HEK293 (cell line): ENCODE data around the gene GRAP2.

Experiments
- CTCF ChIA-PET: fragments of 350-600 bp; formaldehyde crosslinking; extraction: SDS; loops from one replicate; lab custom pipeline; 2021; ENCODE audit warnings: antibody characterized with exemption; lab: Yijun Ruan, JAX
- POLR2A ChIA-PET: fragments of 300-600 bp; formaldehyde crosslinking; extraction: SDS; loops from one replicate; lab custom pipeline; 2020; ENCODE audit warnings: antibody characterized with exemption, inconsistent platforms; lab: Yijun Ruan, JAX
- H3K27ac ChIP-seq: fragments of 200-500 bp; sonication (Bioruptor generic); 2 replicates; pipeline ENCODE4 v1.5.1; 2014; ENCODE audit warnings: low read depth, low read length, control low read depth, inconsistent platforms; ENCODE audit errors: extremely low read depth
- H3K36me3 ChIP-seq, 2 experiments: fragments of 200-500 bp in 1 of 2; sonication (Bioruptor generic) in 1 of 2; 1 replicate in 1 of 2; 2 replicates in 1 of 2; pipeline ENCODE4 v1.5.1; 2014 to 2017; ENCODE audit warnings: inconsistent platforms in 2 of 2, low read length in 2 of 2; ENCODE audit not compliant: control insufficient read depth in 2 of 2, insufficient read depth in 1 of 2
- H3K4me1 ChIP-seq: fragments of 200-500 bp; sonication (Bioruptor generic); 2 replicates; pipeline ENCODE4 v1.5.1; 2014; ENCODE audit warnings: mild to moderate bottlenecking, low read length, inconsistent platforms; ENCODE audit not compliant: control insufficient read depth, insufficient read depth
- H3K4me3 ChIP-seq: 2 replicates; pipeline ENCODE4 v1.5.1; 2011; ENCODE audit warnings: low read depth, mild to moderate bottlenecking, control low read depth, low read length, moderate library complexity
- H3K9me3 ChIP-seq: fragments of 200-500 bp; sonication (Bioruptor generic); 2 replicates; pipeline ENCODE4 v1.5.1; 2014; ENCODE audit warnings: low read depth, low read length, inconsistent platforms; ENCODE audit not compliant: control insufficient read depth, insufficient read depth
- FEZF1 ChIP-seq: fragments of 450-650 bp; formaldehyde crosslinking; IDR thresholded peaks from 2 replicates; pipeline ENCODE4 v1.5.1; 2016; ENCODE audit warnings: missing biosample characterization, missing genetic modification characterization
- KLF16 ChIP-seq: fragments of 450-650 bp; formaldehyde crosslinking; IDR thresholded peaks from 2 replicates; pipeline ENCODE4 v1.5.1; 2017; ENCODE audit warnings: missing biosample characterization, missing genetic modification characterization
- SCRT1 ChIP-seq: fragments of 450-650 bp; formaldehyde crosslinking; IDR thresholded peaks from 2 replicates; pipeline ENCODE4 v1.5.1; 2016; ENCODE audit warnings: missing biosample characterization, missing genetic modification characterization, borderline replicate concordance
- SP2 ChIP-seq: fragments of 450-650 bp; formaldehyde crosslinking; IDR thresholded peaks from 2 replicates; pipeline ENCODE4 v1.5.1; 2016; ENCODE audit warnings: missing biosample characterization, missing genetic modification characterization
- SP7 ChIP-seq: fragments of 450-650 bp; formaldehyde crosslinking; IDR thresholded peaks from 2 replicates; pipeline ENCODE4 v1.5.1; 2016; ENCODE audit warnings: missing biosample characterization, missing genetic modification characterization
- YY1 ChIP-seq: fragments of 450-650 bp; formaldehyde crosslinking; IDR thresholded peaks from 2 replicates; pipeline ENCODE4 v1.5.1; 2018; ENCODE audit warnings: missing biosample characterization, missing genetic modification characterization
- YY2 ChIP-seq: fragments of 450-650 bp; formaldehyde crosslinking; IDR thresholded peaks from 2 replicates; pipeline ENCODE4 v1.5.1; 2016; ENCODE audit warnings: missing biosample characterization, missing genetic modification characterization
- ZFP37 ChIP-seq: fragments of 450-650 bp; formaldehyde crosslinking; IDR thresholded peaks from 2 replicates; pipeline ENCODE4 v1.5.1; 2016; ENCODE audit warnings: missing biosample characterization, missing genetic modification characterization
- ZNF169 ChIP-seq: fragments of 450-650 bp; formaldehyde crosslinking; IDR thresholded peaks from 2 replicates; pipeline ENCODE4 v1.5.1; 2016; ENCODE audit warnings: missing biosample characterization, missing genetic modification characterization
- ZNF302 ChIP-seq: fragments of 450-650 bp; formaldehyde crosslinking; IDR thresholded peaks from 2 replicates; pipeline ENCODE4 v1.5.1; 2016; ENCODE audit warnings: missing biosample characterization, missing genetic modification characterization, low read depth
- ZNF518A ChIP-seq: fragments of 450-650 bp; formaldehyde crosslinking; conservative IDR thresholded peaks from 2 replicates; pipeline ENCODE4 v1.5.1; 2016; ENCODE audit warnings: low read depth, missing biosample characterization, missing genetic modification characterization
- ZNF777 ChIP-seq: fragments of 450-650 bp; formaldehyde crosslinking; IDR thresholded peaks from 2 replicates; pipeline ENCODE4 v1.5.1; 2017; ENCODE audit warnings: missing biosample characterization, missing genetic modification characterization, borderline replicate concordance
- ZNF843 ChIP-seq: fragments of 450-650 bp; formaldehyde crosslinking; IDR thresholded peaks from 2 replicates; pipeline ENCODE4 v1.5.1; 2016; ENCODE audit warnings: missing biosample characterization, missing genetic modification characterization
- ZSCAN23 ChIP-seq: fragments of 450-650 bp; formaldehyde crosslinking; IDR thresholded peaks from 2 replicates; pipeline ENCODE4 v1.5.1; 2016; ENCODE audit warnings: missing biosample characterization, missing genetic modification characterization
- TF ChIP-seq, protein P1 (sequence below): fragments of 450-650 bp; formaldehyde crosslinking; IDR thresholded peaks from 2 replicates; pipeline ENCODE4 v1.5.1; 2016; ENCODE audit warnings: missing biosample characterization, missing genetic modification characterization, low read depth
- TF ChIP-seq, protein P2 (sequence below): fragments of 450-650 bp; formaldehyde crosslinking; IDR thresholded peaks from 2 replicates; pipeline ENCODE4 v1.5.1; 2016; ENCODE audit warnings: missing biosample characterization, missing genetic modification characterization

Gene GRAP2

GRCh38 chr22:40009951-40010671, 109.2 kb downstream of the GRAP2 start (continued):
- TF ChIP-seq ZNF777 (tag by site-specific recombination), result no peak
- no peak for TF ChIP-seq ZFP37 (tag by site-specific recombination)
- no peak for TF ChIP-seq ZNF302 (tag by site-specific recombination)
- no peak for TF ChIP-seq ZNF518A (tag by site-specific recombination)

DNA sequence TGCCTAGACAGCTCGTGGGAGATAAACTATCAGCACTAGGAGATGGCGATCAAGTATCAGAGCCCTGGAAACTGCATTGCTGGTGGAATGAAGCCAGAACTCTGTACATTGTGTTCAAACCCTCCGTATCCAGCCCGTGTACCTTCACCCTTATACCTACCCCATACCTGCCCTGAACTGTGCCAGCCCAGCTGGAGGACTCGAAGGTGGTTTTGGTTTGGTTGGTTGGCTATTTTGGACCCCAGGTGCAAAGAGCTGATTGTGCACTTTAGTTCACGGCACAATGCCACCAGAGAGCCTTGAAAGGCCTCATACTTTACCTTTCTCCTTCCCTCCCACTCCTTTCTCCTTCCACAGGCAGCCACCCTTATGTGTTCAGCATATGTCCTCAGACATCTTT, 109.9 kb downstream of the GRAP2 start:
- Histone ChIP-seq H3K4me3 (no peak overlapping the region), H3K36me3 (no peaks in the 10 kb centered on the region), H3K27ac (no peak overlapping the region), H3K4me1 (no peaks in the 10 kb centered on the region), H3K9me3 (no peaks in the 10 kb centered on the region)
- ChIA-PET CTCF (interaction anchor here (0.6 to 1.9 kb wide), 4 partner anchors 14 to 588 kb away, joined by 3 to 11 read pairs (median 4); no protein-coding TSS in a partner anchor), POLR2A (no interaction called here)
- TF ChIP-seq ZSCAN23 (tag by site-specific recombination), result no peak
- TF ChIP-seq KLF16 (tag by site-specific recombination), result no peak
- TF ChIP-seq, protein P1, sequence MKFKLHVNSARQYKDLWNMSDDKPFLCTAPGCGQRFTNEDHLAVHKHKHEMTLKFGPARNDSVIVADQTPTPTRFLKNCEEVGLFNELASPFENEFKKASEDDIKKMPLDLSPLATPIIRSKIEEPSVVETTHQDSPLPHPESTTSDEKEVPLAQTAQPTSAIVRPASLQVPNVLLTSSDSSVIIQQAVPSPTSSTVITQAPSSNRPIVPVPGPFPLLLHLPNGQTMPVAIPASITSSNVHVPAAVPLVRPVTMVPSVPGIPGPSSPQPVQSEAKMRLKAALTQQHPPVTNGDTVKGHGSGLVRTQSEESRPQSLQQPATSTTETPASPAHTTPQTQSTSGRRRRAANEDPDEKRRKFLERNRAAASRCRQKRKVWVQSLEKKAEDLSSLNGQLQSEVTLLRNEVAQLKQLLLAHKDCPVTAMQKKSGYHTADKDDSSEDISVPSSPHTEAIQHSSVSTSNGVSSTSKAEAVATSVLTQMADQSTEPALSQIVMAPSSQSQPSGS (tag by site-specific recombination), result no peak
- no peak for TF ChIP-seq YY1 (tag by site-specific recombination)
- TF ChIP-seq YY2 (tag by site-specific recombination), result no peak
- TF ChIP-seq ZNF843 (tag by site-specific recombination), result no peak
- no peak for TF ChIP-seq SP7 (tag by site-specific recombination)
- no peak for TF ChIP-seq SP2 (tag by site-specific recombination)
- no peak for TF ChIP-seq FEZF1 (tag by site-specific recombination)
- TF ChIP-seq ZNF169 (tag by site-specific recombination), result no peak
- TF ChIP-seq, protein P2, sequence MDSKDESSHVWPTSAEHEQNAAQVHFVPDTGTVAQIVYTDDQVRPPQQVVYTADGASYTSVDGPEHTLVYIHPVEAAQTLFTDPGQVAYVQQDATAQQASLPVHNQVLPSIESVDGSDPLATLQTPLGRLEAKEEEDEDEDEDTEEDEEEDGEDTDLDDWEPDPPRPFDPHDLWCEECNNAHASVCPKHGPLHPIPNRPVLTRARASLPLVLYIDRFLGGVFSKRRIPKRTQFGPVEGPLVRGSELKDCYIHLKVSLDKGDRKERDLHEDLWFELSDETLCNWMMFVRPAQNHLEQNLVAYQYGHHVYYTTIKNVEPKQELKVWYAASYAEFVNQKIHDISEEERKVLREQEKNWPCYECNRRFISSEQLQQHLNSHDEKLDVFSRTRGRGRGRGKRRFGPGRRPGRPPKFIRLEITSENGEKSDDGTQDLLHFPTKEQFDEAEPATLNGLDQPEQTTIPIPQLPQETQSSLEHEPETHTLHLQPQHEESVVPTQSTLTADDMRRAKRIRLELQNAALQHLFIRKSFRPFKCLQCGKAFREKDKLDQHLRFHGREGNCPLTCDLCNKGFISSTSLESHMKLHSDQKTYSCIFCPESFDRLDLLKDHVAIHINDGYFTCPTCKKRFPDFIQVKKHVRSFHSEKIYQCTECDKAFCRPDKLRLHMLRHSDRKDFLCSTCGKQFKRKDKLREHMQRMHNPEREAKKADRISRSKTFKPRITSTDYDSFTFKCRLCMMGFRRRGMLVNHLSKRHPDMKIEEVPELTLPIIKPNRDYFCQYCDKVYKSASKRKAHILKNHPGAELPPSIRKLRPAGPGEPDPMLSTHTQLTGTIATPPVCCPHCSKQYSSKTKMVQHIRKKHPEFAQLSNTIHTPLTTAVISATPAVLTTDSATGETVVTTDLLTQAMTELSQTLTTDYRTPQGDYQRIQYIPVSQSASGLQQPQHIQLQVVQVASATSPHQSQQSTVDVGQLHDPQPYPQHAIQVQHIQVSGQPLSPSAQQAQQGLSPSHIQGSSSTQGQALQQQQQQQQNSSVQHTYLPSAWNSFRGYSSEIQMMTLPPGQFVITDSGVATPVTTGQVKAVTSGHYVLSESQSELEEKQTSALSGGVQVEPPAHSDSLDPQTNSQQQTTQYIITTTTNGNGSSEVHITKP, result no peak
- no peak for TF ChIP-seq SCRT1 (tag by site-specific recombination)
